Caco-2 (cell line): ENCODE data around the gene NLRP6. TPM values are rescaled to one million over a fixed set of nuclear protein-coding genes. Genes with fewer than 3 reads are reported as not detected.

Experiments
- BruUV-seq: library from RNA; stranded (reverse); fragments of 400-500 nt; replicated peaks from 2 replicates; lab custom pipeline; 2021; lab: Mats Ljungman, UMichigan
- CTCF ChIA-PET: fragments of 300-600 bp; sonication (Branson Sonifier 250); formaldehyde crosslinking; loops from one replicate; lab custom pipeline; 2022; ENCODE audit warnings: antibody characterized with exemption; lab: Charles Lee
- POLR2A ChIA-PET: fragments of 300-600 bp; sonication (Branson Sonifier 250); formaldehyde crosslinking; loops from one replicate; lab custom pipeline; 2022; ENCODE audit warnings: antibody characterized with exemption; lab: Charles Lee
- DNase-seq, 2 experiments: peaks; one replicate each; pipeline versions ENCODE4 v3.0.0 to v3.0.0-alpha.2; 2020 to 2022
- H3K27me3 ChIP-seq: replicated peaks from 2 replicates; pipeline ENCODE4 v1.6.0; 2011; ENCODE audit warnings: low read length; ENCODE audit not compliant: control insufficient read depth, insufficient read depth
- H3K36me3 ChIP-seq: 2 replicates; pipeline ENCODE4 v1.5.1; 2011; ENCODE audit warnings: low read length; ENCODE audit not compliant: control insufficient read depth, insufficient read depth
- H3K4me1 ChIP-seq: fragments of 250-450 bp; sonication (Bioruptor Pico); 2 replicates; pipeline ENCODE4 v1.5.1; 2020; ENCODE audit warnings: mild to moderate bottlenecking
- H3K4me3 ChIP-seq: 2 replicates; pipeline ENCODE4 v1.5.1; 2011; ENCODE audit warnings: low read depth, mild to moderate bottlenecking, control low read depth, low read length
- H3K9me3 ChIP-seq: fragments of 250-450 bp; sonication (Bioruptor Pico); 2 replicates; pipeline ENCODE4 v1.5.1; 2020; ENCODE audit warnings: mild to moderate bottlenecking, moderate library complexity
- H3K27ac Mint-ChIP-seq: one replicate; pipeline ENCODE4 v1.8.0; 2022; ENCODE audit warnings: mixed read lengths; ENCODE audit not compliant: unreplicated experiment
- H3K27me3 Mint-ChIP-seq: one replicate; pipeline ENCODE4 v1.8.0; 2022; ENCODE audit warnings: mixed read lengths; ENCODE audit not compliant: insufficient read depth, unreplicated experiment
- H3K36me3 Mint-ChIP-seq: one replicate; pipeline ENCODE4 v1.8.0; 2022; ENCODE audit warnings: mild to moderate bottlenecking, mixed read lengths; ENCODE audit not compliant: insufficient read depth, unreplicated experiment
- H3K4me1 Mint-ChIP-seq: one replicate; pipeline ENCODE4 v1.8.0; 2022; ENCODE audit warnings: low read depth, mixed read lengths; ENCODE audit not compliant: unreplicated experiment
- H3K4me3 Mint-ChIP-seq: one replicate; pipeline ENCODE4 v1.8.0; 2022; ENCODE audit warnings: mild to moderate bottlenecking, moderate library complexity, mixed read lengths; ENCODE audit not compliant: unreplicated experiment
- H3K9me3 Mint-ChIP-seq: one replicate; pipeline ENCODE4 v1.8.0; 2022; ENCODE audit warnings: mixed read lengths; ENCODE audit not compliant: unreplicated experiment
- CTCF ChIP-seq, 2 experiments: fragments of 200-600 bp in 1 of 2; IDR thresholded peaks; 1 replicate in 1 of 2; 2 replicates in 1 of 2; pipeline versions ENCODE4 v1.5.1 to v1.8.0; 2011 to 2022; ENCODE audit warnings: antibody characterized with exemption in 1 of 2, control low read depth in 1 of 2, inconsistent platforms in 1 of 2, low read depth in 1 of 2, low read length in 1 of 2, mild to moderate bottlenecking in 1 of 2, moderate library complexity in 1 of 2; ENCODE audit not compliant: insufficient read depth in 1 of 2, severe bottlenecking in 1 of 2, unreplicated experiment in 1 of 2
- intact Hi-C: fragments of 100-400 bp; cut with micrococcal nuclease; formaldehyde crosslinking; loops from one replicate; pipeline ENCODE4 v1.10.0; 2022; ENCODE audit not compliant: unreplicated experiment
- total RNA-seq: library from RNA; stranded (reverse); gene quantifications from 2 replicates; pipeline ENCODE4 v1.2.3, GENCODE V29; 2022

NLRP6 gene
- total RNA-seq, 1 experiment from 2014 or later, result not detected

- H3K4me3 ChIP-seq, result peak overlapping the region; percentile 51
- BruUV-seq, result TSS peak; percentile 79
- no peaks in the 10 kb centered on the region for H3K9me3 ChIP-seq
- intact Hi-C loops, result no loop called here
- H3K27ac Mint-ChIP-seq, result peak overlapping the region; percentile 93
- DNase-seq, result peak; percentile 40 to 51
- H3K9me3 Mint-ChIP-seq, result no peaks in the 10 kb centered on the region
- TF ChIP-seq CTCF (IDR thresholded peaks at IDR 0.05; ENCODE audit: insufficient read depth in 1 of 2, low read depth in 1 of 2, low read length in 1 of 2, severe bottlenecking in 1 of 2, unreplicated experiment in 1 of 2), result no peak
- CTCF ChIA-PET, result interaction anchor here (0.9 to 1.1 kb wide), 2 partner anchors 160 to 163 kb away, joined by 3 to 7 read pairs; no protein-coding TSS in a partner anchor
- peaks cover 17% of the 10 kb centered on the region for H3K36me3 Mint-ChIP-seq
- H3K36me3 ChIP-seq, result no peaks in the 10 kb centered on the region
- peaks cover 1% of the 10 kb centered on the region for H3K27me3 Mint-ChIP-seq
- H3K4me1 Mint-ChIP-seq, result peaks cover 7% of the 10 kb centered on the region
- no peaks in the 10 kb centered on the region for H3K27me3 ChIP-seq
- peak overlapping the region; percentile 98 for H3K4me3 Mint-ChIP-seq
- POLR2A ChIA-PET, result interaction anchor here (0.8 to 1.3 kb wide), 2 partner anchors 81 to 219 kb away, joined by 3 read pairs; partner anchors contain the start of genes BET1L and RIC8A
- peaks cover 7% of the 10 kb centered on the region for H3K4me1 ChIP-seq
Observed at GRCh38 chr11:287821-288477, 9.7 kb downstream of the NLRP6 start.

- intact Hi-C loops, result no loop called here
- no peaks in the 10 kb centered on the region for H3K9me3 ChIP-seq
- DNase-seq, result peak; percentile 74 to 84
- no peak for TF ChIP-seq CTCF (IDR thresholded peaks at IDR 0.05; ENCODE audit: insufficient read depth in 1 of 2, low read depth in 1 of 2, low read length in 1 of 2, severe bottlenecking in 1 of 2, unreplicated experiment in 1 of 2)
- peak within 1 kb of the TSS; percentile 93 for H3K27ac Mint-ChIP-seq
- no peaks in the 10 kb centered on the region for H3K27me3 Mint-ChIP-seq
- no peaks in the 10 kb centered on the region for H3K9me3 Mint-ChIP-seq
- ChIA-PET POLR2A (interaction anchor here (1.3 kb wide), 1 partner anchor 82 kb away, joined by 3 read pairs; the partner anchor contains the start of genes BET1L and RIC8A), CTCF (interaction anchor here (0.9 kb wide), 1 partner anchor 160 kb away, joined by 3 read pairs; no protein-coding TSS in a partner anchor)
- no peaks in the 10 kb centered on the region for H3K27me3 ChIP-seq
- no peaks in the 10 kb centered on the region for H3K36me3 ChIP-seq
- H3K4me3 Mint-ChIP-seq, result peak within 1 kb of the TSS; percentile 98
- H3K4me3 ChIP-seq, result peak within 1 kb of the TSS; percentile 51
- peaks cover 7% of the 10 kb centered on the region for H3K4me1 ChIP-seq
- BruUV-seq, result no TSS peak
- H3K4me1 Mint-ChIP-seq, result peaks cover 7% of the 10 kb centered on the region
- peaks cover 21% of the 10 kb centered on the region for H3K36me3 Mint-ChIP-seq
Observed at GRCh38 chr11:288478-289397, 10.5 kb downstream of the NLRP6 start, which contains the start of gene PGGHG. Gene PGGHG (plus strand): TSS chr11:289126. CDS start chr11:289817, 691 bp downstream.

GRCh38 chr11:289398-289711, 11.1 kb downstream of the NLRP6 start:
- Histone ChIP-seq H3K36me3 (no peaks in the 10 kb centered on the region), H3K4me1 (peaks cover 7% of the 10 kb centered on the region), H3K27me3 (no peaks in the 10 kb centered on the region), H3K4me3 (peak overlapping the region; percentile 51), H3K9me3 (no peaks in the 10 kb centered on the region)
- TF ChIP-seq CTCF (IDR thresholded peaks at IDR 0.05; ENCODE audit: insufficient read depth in 1 of 2, low read depth in 1 of 2, low read length in 1 of 2, severe bottlenecking in 1 of 2, unreplicated experiment in 1 of 2), result no peak
- Mint-ChIP-seq H3K9me3 (no peaks in the 10 kb centered on the region), H3K27ac (peak overlapping the region; percentile 16), H3K4me1 (peaks cover 7% of the 10 kb centered on the region), H3K27me3 (no peaks in the 10 kb centered on the region), H3K36me3 (peaks cover 27% of the 10 kb centered on the region), H3K4me3 (peak overlapping the region; percentile 59)
- POLR2A ChIA-PET, result interaction anchor here (0.7 kb wide), 1 partner anchor 82 kb away, joined by 3 read pairs; the partner anchor contains the start of genes BET1L and RIC8A
- intact Hi-C loops, result no loop called here
- CTCF ChIA-PET, result interaction anchor here (0.9 kb wide), 1 partner anchor 159 kb away, joined by 3 read pairs; no protein-coding TSS in a partner anchor
- no TSS peak for BruUV-seq
- peak in 1 of 2 experiments; percentile 36 for DNase-seq
